H1 (cell line): ENCODE data around the gene CCNT1. TPM values are rescaled to one million over a fixed set of nuclear protein-coding genes. Genes with fewer than 3 reads are reported as not detected.

Experiments used
- CTCF ChIA-PET: fragments of 300-600 bp; sonication (Branson Sonifier 250); formaldehyde crosslinking; loops from one replicate; lab custom pipeline; 2021; ENCODE audit not compliant: partially characterized antibody; lab: Charles Lee
- POLR2A ChIA-PET: fragments of 300-600 bp; sonication (Branson Sonifier 250); formaldehyde crosslinking; loops from one replicate; lab custom pipeline; 2021; ENCODE audit warnings: inconsistent platforms; ENCODE audit not compliant: partially characterized antibody; lab: Charles Lee
- DNase-seq, 2 experiments: peaks; one replicate each; pipeline versions ENCODE4 v3.0.0 to v3.0.0-alpha.2; 2010 to 2022; ENCODE audit warnings: low spot score in 2 of 2, low read depth in 1 of 2, mixed read lengths in 1 of 2
- FAIRE-seq: peaks from 2 replicates; lab custom pipeline; 2011; peaks lifted over from hg19 to GRCh38; lab: Jason Lieb, UNC
- H2AFZ ChIP-seq: 2 replicates; pipeline ENCODE4 v1.8.1; 2012; ENCODE audit warnings: low read length, inconsistent platforms
- H2AK5ac ChIP-seq: 2 replicates; pipeline ENCODE4 v1.6.1; 2013; ENCODE audit warnings: low read depth, low read length
- H2BK120ac ChIP-seq: replicated peaks from 2 replicates; pipeline ENCODE3; 2013; ENCODE audit warnings: low read depth, low read length, inconsistent platforms
- H2BK12ac ChIP-seq: 2 replicates; pipeline ENCODE4 v1.6.1; 2013; ENCODE audit warnings: low read depth, low read length
- H2BK15ac ChIP-seq: 2 replicates; pipeline ENCODE4 v1.6.1; 2013; ENCODE audit warnings: low read length
- H2BK20ac ChIP-seq: 2 replicates; pipeline ENCODE4 v1.6.1; 2013; ENCODE audit warnings: low read length
- H2BK5ac ChIP-seq: 2 replicates; pipeline ENCODE4 v1.6.1; 2013; ENCODE audit warnings: low read depth, low read length
- H3K14ac ChIP-seq: 2 replicates; pipeline ENCODE4 v1.6.1; 2013; ENCODE audit warnings: inconsistent platforms; ENCODE audit not compliant: insufficient read length
- H3K18ac ChIP-seq: 2 replicates; pipeline ENCODE4 v1.6.1; 2013; ENCODE audit warnings: low read length; ENCODE audit errors: extremely low read depth
- H3K23ac ChIP-seq: 2 replicates; pipeline ENCODE4 v1.6.1; 2013; ENCODE audit warnings: inconsistent platforms; ENCODE audit not compliant: insufficient read length
- H3K23me2 ChIP-seq: 2 replicates; pipeline ENCODE4 v1.6.1; 2013; ENCODE audit warnings: low read depth, low read length
- H3K27ac ChIP-seq: 2 replicates; pipeline ENCODE4 v1.6.1; 2011; ENCODE audit warnings: low read depth, low read length, inconsistent platforms
- H3K27me3 ChIP-seq, 4 experiments: replicated peaks in 1 of 4; 1 replicate in 1 of 4; 2 replicates in 3 of 4; pipeline versions ENCODE4 v1.6.1 to v1.8.1; 2011 to 2013; ENCODE audit warnings: low read length in 3 of 4, mild to moderate bottlenecking in 3 of 4, inconsistent platforms in 2 of 4, mixed read lengths in 2 of 4, moderate library complexity in 1 of 4; ENCODE audit not compliant: control insufficient read depth in 3 of 4, insufficient read depth in 3 of 4; ENCODE audit errors: extremely low read depth in 1 of 4
- H3K36me3 ChIP-seq, 4 experiments: 2 replicates each; pipeline versions ENCODE4 v1.6.1 to v1.8.1; 2011 to 2013; ENCODE audit warnings: mild to moderate bottlenecking in 4 of 4, low read length in 3 of 4, moderate library complexity in 2 of 4, control low read depth in 1 of 4, inconsistent platforms in 1 of 4; ENCODE audit not compliant: insufficient read depth in 4 of 4, control insufficient read depth in 2 of 4
- H3K4ac ChIP-seq: replicated peaks from 2 replicates; pipeline ENCODE3; 2013; ENCODE audit warnings: low read length, low read depth, mixed read lengths, inconsistent platforms; ENCODE audit not compliant: insufficient read length
- H3K4me1 ChIP-seq, 4 experiments: replicated peaks in 1 of 4; 1 replicate in 1 of 4; 2 replicates in 3 of 4; pipeline versions ENCODE4 v1.6.1 to v1.8.1; 2011 to 2013; ENCODE audit warnings: low read length in 3 of 4, inconsistent platforms in 2 of 4, mixed read lengths in 1 of 4; ENCODE audit not compliant: insufficient read depth in 4 of 4, control insufficient read depth in 3 of 4
- H3K4me2 ChIP-seq, 2 experiments: 2 replicates each; pipeline versions ENCODE4 v1.6.1 to v1.8.1; 2011 to 2013; ENCODE audit warnings: low read depth in 2 of 2, low read length in 2 of 2, control low read depth in 1 of 2, inconsistent platforms in 1 of 2, mild to moderate bottlenecking in 1 of 2; ENCODE audit not compliant: insufficient read depth in 1 of 2
- H3K4me3 ChIP-seq, 4 experiments: fragments of 200-600, 300-600 bp in 1 of 4; sonication (generic), shearing (Covaris generic), sonication (Bioruptor Twin) in 1 of 4; 2 replicates each; pipeline versions ENCODE4 v1.5.1 to v1.8.1; 2011 to 2016; ENCODE audit warnings: low read length in 4 of 4, low read depth in 3 of 4, control low read depth in 2 of 4, inconsistent platforms in 2 of 4, mild to moderate bottlenecking in 2 of 4, mixed read lengths in 1 of 4, moderate library complexity in 1 of 4; ENCODE audit not compliant: insufficient read depth in 2 of 4; ENCODE audit errors: extremely low read depth in 1 of 4
- H3K56ac ChIP-seq: replicated peaks from 2 replicates; pipeline ENCODE3; 2013; ENCODE audit warnings: low read depth, mild to moderate bottlenecking, mixed read lengths, low read length, inconsistent platforms; ENCODE audit not compliant: insufficient read length
- H3K79me1 ChIP-seq: 2 replicates; pipeline ENCODE4 v1.6.1; 2013; ENCODE audit warnings: low read depth, low read length, control low read depth
- H3K79me2 ChIP-seq, 2 experiments: 2 replicates each; pipeline versions ENCODE4 v1.6.1 to v1.8.1; 2012 to 2013; ENCODE audit warnings: low read length in 2 of 2, mild to moderate bottlenecking in 2 of 2, inconsistent platforms in 1 of 2; ENCODE audit not compliant: insufficient read depth in 2 of 2, control insufficient read depth in 1 of 2
- H3K9ac ChIP-seq, 4 experiments: replicated peaks in 1 of 4; 1 replicate in 1 of 4; 2 replicates in 3 of 4; pipeline versions ENCODE4 v1.6.1 to v1.8.1; 2011 to 2013; ENCODE audit warnings: low read depth in 3 of 4, low read length in 3 of 4, control low read depth in 2 of 4, mild to moderate bottlenecking in 2 of 4, moderate library complexity in 2 of 4, inconsistent platforms in 1 of 4; ENCODE audit errors: extremely low read depth in 1 of 4
- H3K9me3 ChIP-seq, 2 experiments: 2 replicates each; pipeline versions ENCODE4 v1.6.1 to v1.8.1; 2012 to 2013; ENCODE audit warnings: mild to moderate bottlenecking in 2 of 2, moderate library complexity in 2 of 2, control low read depth in 1 of 2, inconsistent platforms in 1 of 2, low read depth in 1 of 2, low read length in 1 of 2, mixed read lengths in 1 of 2; ENCODE audit not compliant: insufficient read depth in 2 of 2
- H4K20me1 ChIP-seq, 2 experiments: replicated peaks in 1 of 2; 2 replicates each; pipeline versions ENCODE3 to v1.8.1; 2011 to 2013; ENCODE audit warnings: inconsistent platforms in 2 of 2, low read length in 2 of 2, mild to moderate bottlenecking in 1 of 2; ENCODE audit not compliant: insufficient read depth in 2 of 2, control insufficient read depth in 1 of 2
- H4K5ac ChIP-seq: 2 replicates; pipeline ENCODE4 v1.6.1; 2013; ENCODE audit warnings: low read length, low read depth, mixed read lengths, inconsistent platforms; ENCODE audit not compliant: insufficient read length
- H4K8ac ChIP-seq: 2 replicates; pipeline ENCODE4 v1.8.0; 2013; ENCODE audit warnings: mild to moderate bottlenecking, moderate library complexity, low read length, inconsistent platforms; ENCODE audit not compliant: insufficient read depth; ENCODE audit errors: extremely low read depth
- H4K91ac ChIP-seq: replicated peaks from 2 replicates; pipeline ENCODE3; 2013; ENCODE audit warnings: low read length, mixed read lengths, inconsistent platforms; ENCODE audit not compliant: insufficient read length
- ATF2 ChIP-seq: IDR thresholded peaks from 2 replicates; pipeline ENCODE4 v1.6.1; 2012; ENCODE audit warnings: low read length, inconsistent platforms
- BACH1 ChIP-seq: IDR thresholded peaks from 2 replicates; pipeline ENCODE4 v1.6.1; 2012; ENCODE audit warnings: low read length, improper control_type of control experiment
- BCL11A ChIP-seq, 2 experiments: IDR thresholded peaks; one replicate each; pipeline ENCODE4 v1.6.1; 2011; ENCODE audit warnings: low read depth in 2 of 2, low read length in 2 of 2, mild to moderate bottlenecking in 2 of 2
- BRCA1 ChIP-seq: IDR thresholded peaks from 2 replicates; pipeline ENCODE4 v1.6.1; 2012; ENCODE audit warnings: low read depth, low read length, improper control_type of control experiment
- E2F6 ChIP-seq: IDR thresholded peaks from 2 replicates; pipeline ENCODE4 v1.6.1; 2012; ENCODE audit warnings: inconsistent platforms
- GABPA ChIP-seq: IDR thresholded peaks from 2 replicates; pipeline ENCODE4 v1.6.1; 2011; ENCODE audit warnings: mild to moderate bottlenecking, low read length, moderate library complexity, borderline replicate concordance; ENCODE audit not compliant: insufficient read depth
- KDM1A ChIP-seq: fragments of 200-600, 300-600 bp; sonication (generic); IDR thresholded peaks from 2 replicates; pipeline ENCODE4 v1.7.1; 2016; ENCODE audit warnings: mild to moderate bottlenecking, low read length, borderline replicate concordance
- SAP30 ChIP-seq: fragments of 300-600 bp; sonication (generic); IDR thresholded peaks from 2 replicates; pipeline ENCODE4 v1.7.1; 2012; ENCODE audit warnings: low read length, moderate library complexity, mild to moderate bottlenecking, inconsistent platforms; ENCODE audit not compliant: insufficient read depth, insufficient replicate concordance
- SIRT6 ChIP-seq: IDR thresholded peaks from one replicate; pipeline ENCODE4 v1.7.1; 2012; ENCODE audit warnings: low read length, inconsistent platforms
- TAF1 ChIP-seq: IDR thresholded peaks from 2 replicates; pipeline ENCODE4 v1.6.1; 2011; ENCODE audit warnings: mild to moderate bottlenecking, low read depth, low read length
- TAF7 ChIP-seq: optimal IDR thresholded peaks from 2 replicates; pipeline ENCODE3; 2011; ENCODE audit warnings: low read depth, mild to moderate bottlenecking, inconsistent platforms, low read length, moderate library complexity, borderline replicate concordance
- TBP ChIP-seq: IDR thresholded peaks from 2 replicates; pipeline ENCODE4 v1.6.1; 2011; ENCODE audit warnings: low read depth, low read length, improper control_type of control experiment
- TCF12 ChIP-seq: IDR thresholded peaks from 2 replicates; pipeline ENCODE4 v1.6.1; 2011; ENCODE audit warnings: low read depth, mild to moderate bottlenecking, low read length
- YY1 ChIP-seq: IDR thresholded peaks from 2 replicates; pipeline ENCODE4 v1.6.1; 2011; ENCODE audit warnings: low read depth, mild to moderate bottlenecking, low read length
- polyA plus RNA-seq, 7 experiments: library from polyadenylated mRNA; depleted of rRNA in 3 of 7; stranded (reverse) in 5 of 7; unstranded in 2 of 7; fragments of >200 nt in 5 of 7; fragments of 200-250 nt in 2 of 7; gene quantifications; 1 replicate in 5 of 7; 2 replicates in 1 of 7; 4 replicates in 1 of 7; pipeline versions ENCODE4 v1.2.1 to v1.2.3, GENCODE V29; 2011 to 2013; ENCODE audit warnings: missing spikeins in 2 of 7, mixed read lengths in 2 of 7
- total RNA-seq: library from RNA; stranded (reverse); fragmentation: NEBNext Ultra II Directional; extraction: Animal tissue kit (Norgen Biotek cat#: 25700); gene quantifications from 2 replicates; pipeline ENCODE4 v1.2.1, GENCODE V29; 2021

The CCNT1 gene
- total and polyA plus RNA-seq, 2 of the 8 experiments (the other 6 are each of a cell fraction or from before 2014, with no cell fraction given), result 13.2 to 45.9 TPM

GRCh38 chr12:48640428-48640827 lies 76.1 kb downstream of the CCNT1 start:
- Histone ChIP-seq H4K91ac (no peak overlapping the region), H3K23me2 (no peaks in the 10 kb centered on the region; the same call in 1 of the 2 replicates), H2AK5ac (no peak overlapping the region), H3K18ac (no peak overlapping the region), H3K56ac (no peak overlapping the region), H3K79me2 (no peaks in the 10 kb centered on the region), H2AFZ (no peak overlapping the region), H3K4me3 (no peak overlapping the region), H3K79me1 (no peaks in the 10 kb centered on the region), H3K27me3 (no peaks in the 10 kb centered on the region), H3K27ac (no peak overlapping the region), H3K4ac (no peak overlapping the region), H4K8ac (no peak overlapping the region), H3K9me3 (peaks cover 9 to 30% of the 10 kb centered on the region in 2 experiments), H3K14ac (no peak overlapping the region), H3K23ac (no peak overlapping the region), H3K4me2 (no peak overlapping the region), H2BK5ac (no peak overlapping the region), H4K20me1 (no peaks in the 10 kb centered on the region), H4K5ac (no peak overlapping the region), H3K9ac (no peak overlapping the region), H2BK20ac (no peak overlapping the region), H2BK15ac (no peak overlapping the region), H3K36me3 (peaks cover 0 to 28% (median 7%) of the 10 kb centered on the region in 4 experiments; a peak in 4 of 8 replicates), H3K4me1 (no peaks in the 10 kb centered on the region), H2BK12ac (no peak overlapping the region), H2BK120ac (no peak overlapping the region)
- POLR2A ChIA-PET, result interaction anchor here (1.5 kb wide), 1 partner anchor 11 kb away, joined by 3 read pairs; no protein-coding TSS in a partner anchor
- FAIRE-seq (no peak), DNase-seq (no peak)
- CTCF ChIA-PET, result no interaction called here
- TF ChIP-seq ATF2, result no peak
- TF ChIP-seq GABPA, result no peak
- TF ChIP-seq YY1, result no peak
- TF ChIP-seq BCL11A (IDR thresholded peaks at IDR 0.05; ENCODE audit: low read depth in 2 of 2, low read length in 2 of 2), result no peak
- no peak for TF ChIP-seq BACH1
- no peak for TF ChIP-seq KDM1A
- no peak for TF ChIP-seq TAF7
- TF ChIP-seq SAP30, result no peak
- TF ChIP-seq TCF12, result no peak
- TF ChIP-seq TBP, result no peak
- TF ChIP-seq SIRT6, result no peak
- TF ChIP-seq TAF1, result no peak
- TF ChIP-seq E2F6, result no peak
- TF ChIP-seq BRCA1, result no peak
